NAMALWA (cell line): Measurements from ENCODE around the gene DENND2D.
"Not testable (repeated sequence)": the region's sequence is repeated elsewhere in the genome, so short reads cannot be mapped to it uniquely, and the experiment has no call there.

Experiments
- DNase-seq: peaks from one replicate; pipeline ENCODE4 v3.0.0-alpha.2; 2015; ENCODE audit warnings: low spot score

The DENND2D gene

GRCh38 chr1:111221633-111222291, 21.3 kb upstream of the DENND2D start:
- DNase-seq = peak; percentile 81

GRCh38 chr1:111221276-111221632, 20.8 kb upstream of the DENND2D start:
- DNase-seq = no peak

GRCh38 chr1:111220302-111220890, 19.9 kb upstream of the DENND2D start:
- DNase-seq = peak; percentile 21

- DNase-seq = peak; percentile 91
These were observed 19.3 kb upstream of the DENND2D start for GRCh38 chr1:111219557-111220286.

- peak; percentile 22 for DNase-seq
These were observed 18.5 kb upstream of the DENND2D start for GRCh38 chr1:111218701-111219556.

- DNase-seq = peak; percentile 45
These were observed 16.9 kb upstream of the DENND2D start for GRCh38 chr1:111217183-111217910.

GRCh38 chr1:111216751-111217150, 16.3 kb upstream of the DENND2D start:
- no peak for DNase-seq

- not testable (repeated sequence) for DNase-seq
These were observed 14.8 kb upstream of the DENND2D start for GRCh38 chr1:111215285-111215684.

- peak; percentile 38 for DNase-seq
These were observed 14.4 kb upstream of the DENND2D start for GRCh38 chr1:111214884-111215283.

- peak; percentile 55 for DNase-seq
These were observed 13.8 kb upstream of the DENND2D start for GRCh38 chr1:111214074-111214801.

GRCh38 chr1:111213412-111213811, 13.0 kb upstream of the DENND2D start:
- no peak for DNase-seq

- DNase-seq = no peak
These were observed 12.3 kb upstream of the DENND2D start for GRCh38 chr1:111212634-111213335.

GRCh38 chr1:111211921-111212320, 11.5 kb upstream of the DENND2D start:
- DNase-seq = no peak

GRCh38 chr1:111209622-111210021, 9.2 kb upstream of the DENND2D start:
- DNase-seq = no peak

GRCh38 chr1:111208921-111209320, 8.5 kb upstream of the DENND2D start:
- no peak for DNase-seq

GRCh38 chr1:111205714-111206050, 5.2 kb upstream of the DENND2D start:
- peak; percentile 25 for DNase-seq

GRCh38 chr1:111204983-111205713, 4.7 kb upstream of the DENND2D start:
- DNase-seq = peak; percentile 28

- peak; percentile 51 for DNase-seq
These were observed 3.9 kb upstream of the DENND2D start for GRCh38 chr1:111204201-111204982.

GRCh38 chr1:111203681-111204200, 3.3 kb upstream of the DENND2D start:
- peak; percentile 76 for DNase-seq
